Panc1 (cell line): ENCODE data around the gene SPRED3. TPM values are rescaled to one million over a fixed set of nuclear protein-coding genes. Genes with fewer than 3 reads are reported as not detected.

Source experiments
- ATAC-seq: fragments of 200-7000 bp; cut with Tn5 transposase; 2 replicates; pipeline ENCODE4 v1.9.1; 2020; ENCODE audit warnings: mild to moderate bottlenecking, moderate library complexity
- BruUV-seq: library from RNA; stranded (reverse); fragments of 400-500 nt; replicated peaks from 2 replicates; lab custom pipeline; 2021; lab: Mats Ljungman, UMichigan
- CTCF ChIA-PET: fragments of 300-600 bp; sonication (Branson Sonifier 250); formaldehyde crosslinking; loops from one replicate; lab custom pipeline; 2022; ENCODE audit warnings: antibody characterized with exemption; lab: Charles Lee
- POLR2A ChIA-PET: fragments of 300-600 bp; sonication (Branson Sonifier 250); formaldehyde crosslinking; loops from one replicate; lab custom pipeline; 2022; ENCODE audit warnings: antibody characterized with exemption; lab: Charles Lee
- DNase-seq: peaks from one replicate; pipeline ENCODE4 v3.0.0-alpha.2; 2010; ENCODE audit warnings: low read depth, low spot score
- H3K27ac ChIP-seq: 2 replicates; pipeline ENCODE4 v1.5.1; 2011; ENCODE audit warnings: mild to moderate bottlenecking, low read length, inconsistent platforms
- H3K27me3 ChIP-seq: fragments of 200-500 bp; sonication (Bioruptor generic); 2 replicates; pipeline ENCODE4 v1.6.0; 2014; ENCODE audit warnings: low read length, inconsistent platforms; ENCODE audit not compliant: control insufficient read depth, insufficient read depth
- H3K36me3 ChIP-seq: fragments of 200-500 bp; sonication (Bioruptor generic); 2 replicates; pipeline ENCODE4 v1.5.1; 2014; ENCODE audit warnings: inconsistent platforms, mild to moderate bottlenecking, low read length, moderate library complexity; ENCODE audit not compliant: control insufficient read depth, insufficient read depth
- H3K4me1 ChIP-seq: 2 replicates; pipeline ENCODE4 v1.5.1; 2011; ENCODE audit warnings: inconsistent platforms, mild to moderate bottlenecking, low read length, moderate library complexity; ENCODE audit not compliant: control insufficient read depth, insufficient read depth
- H3K4me3 ChIP-seq, 2 experiments: 2 replicates each; pipeline ENCODE4 v1.5.1; 2011 to 2012; ENCODE audit warnings: low read depth in 2 of 2, low read length in 2 of 2, mild to moderate bottlenecking in 2 of 2, inconsistent platforms in 1 of 2, moderate library complexity in 1 of 2
- H3K9me3 ChIP-seq: fragments of 200-500 bp; sonication (Bioruptor generic); 2 replicates; pipeline ENCODE4 v1.5.1; 2014; ENCODE audit warnings: low read depth, mild to moderate bottlenecking, inconsistent platforms, low read length, moderate library complexity; ENCODE audit not compliant: control insufficient read depth, insufficient read depth
- CTCF ChIP-seq: fragments of 450-650 bp; IDR thresholded peaks from 2 replicates; pipeline ENCODE4 v1.5.1; 2017; ENCODE audit warnings: mild to moderate bottlenecking
- POLR2AphosphoS5 ChIP-seq: IDR thresholded peaks from 2 replicates; pipeline ENCODE4 v1.6.1; 2012; ENCODE audit warnings: mild to moderate bottlenecking, low read depth, low read length, moderate library complexity
- REST ChIP-seq, 2 experiments: IDR thresholded peaks; 2 replicates each; pipeline ENCODE4 v1.6.1; 2011 to 2012; ENCODE audit warnings: low read depth in 2 of 2, control low read depth in 1 of 2, low read length in 1 of 2, mild to moderate bottlenecking in 1 of 2, moderate library complexity in 1 of 2; ENCODE audit not compliant: insufficient read depth in 1 of 2
- SIN3A ChIP-seq: IDR thresholded peaks from 2 replicates; pipeline ENCODE4 v1.6.1; 2012; ENCODE audit warnings: low read depth, mild to moderate bottlenecking, low read length, moderate library complexity, borderline replicate concordance; ENCODE audit not compliant: insufficient read depth
- TCF7L2 ChIP-seq: IDR thresholded peaks from 2 replicates; pipeline ENCODE4 v1.6.1; 2011; ENCODE audit warnings: mild to moderate bottlenecking, low read depth, low read length, inconsistent platforms
- in situ Hi-C: cut with HindIII; loops from 2 replicates; pipeline ENCODE4 v1.10.0; 2016; ENCODE audit warnings: low sequenced_read_pairs, low pct_unique_long_range_greater_than_20kb
- intact Hi-C: fragments of 100-400 bp; cut with micrococcal nuclease; formaldehyde crosslinking; loops from one replicate; pipeline ENCODE4 v1.10.0; 2022; ENCODE audit not compliant: unreplicated experiment
- total RNA-seq: library from RNA; stranded (reverse); gene quantifications from one replicate; pipeline ENCODE4 v1.2.1, GENCODE V29; 2021; ENCODE audit not compliant: unreplicated experiment

SPRED3 gene
- total RNA-seq, 1 experiment from 2014 or later, result 3.8 TPM

DNA sequence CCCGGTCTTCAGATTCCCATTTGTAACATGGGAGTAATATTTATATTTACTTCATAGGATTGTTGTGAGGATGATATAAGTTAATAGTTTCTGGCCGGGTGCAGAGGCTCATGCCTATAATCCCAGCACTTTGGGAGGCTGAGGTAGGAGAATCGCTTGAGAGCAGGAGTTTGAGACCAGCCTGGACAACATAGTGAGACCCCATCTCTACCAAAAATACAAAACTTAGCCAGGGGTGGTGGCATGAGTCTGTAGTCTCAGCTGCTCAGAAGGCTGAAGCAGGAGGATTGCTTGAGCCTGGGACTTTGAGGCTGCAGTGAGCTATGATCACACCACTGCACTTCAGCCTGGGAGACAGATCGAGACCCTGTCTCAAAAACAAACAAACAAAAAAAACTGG, 41.7 kb upstream of the SPRED3 start:
- POLR2A ChIA-PET, result no interaction called here
- Histone ChIP-seq H3K27me3 (no peaks in the 10 kb centered on the region), H3K4me1 (no peaks in the 10 kb centered on the region), H3K4me3 (no peak overlapping the region), H3K27ac (no peak overlapping the region), H3K9me3 (no peaks in the 10 kb centered on the region), H3K36me3 (no peaks in the 10 kb centered on the region)
- no TSS peak for BruUV-seq
- no peak for TF ChIP-seq SIN3A
- TF ChIP-seq POLR2AphosphoS5, result no peak
- no peak for TF ChIP-seq CTCF
- no peak for TF ChIP-seq TCF7L2
- no peak for TF ChIP-seq REST (IDR thresholded peaks at IDR 0.05; ENCODE audit: insufficient read depth in 1 of 2, low read depth in 2 of 2, low read length in 1 of 2)
- in situ Hi-C loops (no loop called here), intact Hi-C loops (no loop called here)
- CTCF ChIA-PET, result interaction anchor here (0.6 kb wide), 1 partner anchor 9 kb away, joined by 3 read pairs; no protein-coding TSS in a partner anchor
- DNase-seq, result no peak
- ATAC-seq, result no peak

- ChIA-PET POLR2A (interaction anchor here (0.6 kb wide), 1 partner anchor 109 kb away, joined by 8 read pairs; no protein-coding TSS in a partner anchor), CTCF (no interaction called here)
- no TSS peak for BruUV-seq
- H3K4me3 ChIP-seq, result no peak overlapping the region
- ATAC-seq (no peak), DNase-seq (no peak)
- no peaks in the 10 kb centered on the region for H3K27me3 ChIP-seq
- in situ Hi-C loops (no loop called here), intact Hi-C loops (no loop called here)
- H3K36me3 ChIP-seq, result no peaks in the 10 kb centered on the region
- H3K27ac ChIP-seq, result no peak overlapping the region
- no peaks in the 10 kb centered on the region for H3K4me1 ChIP-seq
- H3K9me3 ChIP-seq, result no peaks in the 10 kb centered on the region
- TF ChIP-seq CTCF (no peak), TCF7L2 (no peak), POLR2AphosphoS5 (no peak), SIN3A (no peak), REST (IDR thresholded peaks at IDR 0.05; ENCODE audit: insufficient read depth in 1 of 2, low read depth in 2 of 2, low read length in 1 of 2) (no peak)
Measured at GRCh38 chr19:38350883-38351282, 37.6 kb upstream of the SPRED3 start.
